Measurements from ENCODE around the gene MAFB. TPM values are rescaled to one million over a fixed set of nuclear protein-coding genes. Genes with fewer than 3 reads are reported as not detected.

Gene MAFB
- polyA plus RNA-seq, 4 donors = 117 to 147 (median 136) TPM

GRCh38 chr20:40703975-40704530, 15.0 kb upstream of the MAFB start:
- DNase-seq (ENCODE audit: low read depth in 4 of 4, low spot score in 2 of 4) = no peak

DNA sequence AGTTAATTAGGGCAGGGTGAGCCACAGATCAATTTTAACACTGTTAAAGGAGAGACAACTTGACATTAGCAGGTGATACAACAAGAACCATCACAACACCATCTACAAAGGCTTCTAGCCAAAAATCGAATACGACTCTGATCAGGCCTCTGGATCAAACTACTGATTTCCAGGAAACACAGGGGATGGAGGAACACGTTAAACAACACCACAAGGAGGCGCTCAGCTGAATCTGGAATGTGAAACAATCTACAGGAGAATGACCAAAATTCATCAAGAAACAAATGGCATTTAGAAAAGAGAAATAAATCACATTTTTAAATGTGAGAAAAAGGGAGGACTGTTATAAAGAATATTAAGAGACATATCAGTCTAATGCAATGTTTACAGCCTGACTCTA, 13.5 kb upstream of the MAFB start:
- no peak for DNase-seq (ENCODE audit: low read depth in 4 of 4, low spot score in 2 of 4)

DNA sequence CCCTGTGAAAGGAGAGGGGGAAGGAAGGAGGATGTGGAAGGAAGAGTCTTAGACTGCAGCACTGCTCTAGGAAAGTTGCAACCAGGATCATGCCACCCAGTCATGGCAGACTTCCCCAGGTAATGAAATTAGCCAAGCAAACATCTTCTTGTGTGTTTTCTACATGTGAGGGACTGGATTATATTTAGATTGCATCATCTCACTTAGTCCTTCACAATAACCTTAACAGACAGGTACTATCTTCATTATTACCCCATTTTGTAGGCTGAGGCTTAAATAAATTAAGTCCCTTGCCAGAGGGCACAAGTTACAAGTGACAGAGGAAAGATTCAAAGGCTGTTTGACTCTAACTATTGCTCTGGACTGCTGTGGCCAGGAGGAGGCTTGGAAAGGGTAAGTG, 9.7 kb upstream of the MAFB start:
- no peak for DNase-seq (ENCODE audit: low read depth in 4 of 4, low spot score in 2 of 4)

DNA sequence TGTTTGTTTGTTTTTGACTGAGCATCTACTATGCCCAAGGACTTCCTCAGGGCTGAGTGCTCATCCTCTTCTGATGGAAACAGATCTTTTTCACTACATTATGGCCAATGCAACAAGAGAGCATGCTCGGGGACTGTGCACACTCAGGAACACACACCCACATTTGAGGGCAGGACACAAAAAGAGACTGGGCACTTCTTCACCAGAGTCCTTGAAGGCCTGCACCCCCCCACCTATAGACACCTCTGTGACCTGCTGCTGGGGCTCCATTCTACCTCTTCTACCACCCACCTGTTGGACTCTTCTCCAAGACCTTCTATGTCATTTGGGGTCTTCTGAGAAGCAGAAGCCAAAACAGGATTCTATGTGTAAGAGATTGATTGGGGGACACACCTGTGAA, 9.2 kb upstream of the MAFB start:
- no peak for DNase-seq (ENCODE audit: low read depth in 4 of 4, low spot score in 2 of 4)

DNA sequence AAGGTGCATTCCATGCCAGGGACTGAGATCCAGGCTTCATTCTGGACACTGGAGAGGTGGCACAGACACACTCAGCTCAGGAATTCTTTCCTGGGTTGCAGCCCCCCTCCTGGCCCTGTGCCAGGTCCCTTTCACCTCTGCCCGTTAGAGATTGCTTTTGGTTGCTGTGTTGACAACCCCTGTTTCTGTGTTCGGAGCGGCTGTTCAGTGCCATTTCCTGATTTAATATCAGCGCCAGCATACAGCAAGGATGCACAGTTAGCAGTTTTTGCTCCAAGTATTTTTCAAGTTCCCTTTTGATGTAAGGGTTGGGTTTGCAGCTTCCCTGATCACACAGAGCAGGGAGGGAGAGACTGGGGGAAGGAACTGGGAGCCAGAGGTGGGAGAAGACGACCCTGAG, 8.5 kb upstream of the MAFB start:
- DNase-seq (ENCODE audit: low read depth in 4 of 4, low spot score in 2 of 4) = no peak

- DNase-seq (ENCODE audit: low read depth in 4 of 4, low spot score in 2 of 4) = no peak
These were observed 6.2 kb upstream of the MAFB start for GRCh38 chr20:40695214-40695613.

DNA sequence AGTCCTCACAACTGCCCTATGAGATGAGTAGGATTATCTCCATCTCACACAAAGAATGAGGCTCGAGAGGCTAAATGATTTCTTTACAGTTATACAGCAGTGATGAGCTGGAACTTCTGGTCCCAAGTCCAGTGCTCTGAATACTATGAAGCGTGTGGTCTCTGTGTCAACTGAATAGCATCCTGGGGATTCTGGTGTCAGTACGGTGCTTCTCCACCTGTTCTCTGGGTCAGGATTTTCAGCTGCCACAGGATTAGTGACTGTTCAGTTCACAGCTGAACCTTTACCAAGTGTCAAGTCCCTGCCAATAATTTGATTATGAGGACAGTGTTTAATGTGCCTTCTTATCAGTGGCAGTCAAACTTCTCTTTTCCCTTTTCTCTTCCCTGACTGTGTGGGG, 5.2 kb upstream of the MAFB start:
- no peak for DNase-seq (ENCODE audit: low read depth in 4 of 4, low spot score in 2 of 4)

DNA sequence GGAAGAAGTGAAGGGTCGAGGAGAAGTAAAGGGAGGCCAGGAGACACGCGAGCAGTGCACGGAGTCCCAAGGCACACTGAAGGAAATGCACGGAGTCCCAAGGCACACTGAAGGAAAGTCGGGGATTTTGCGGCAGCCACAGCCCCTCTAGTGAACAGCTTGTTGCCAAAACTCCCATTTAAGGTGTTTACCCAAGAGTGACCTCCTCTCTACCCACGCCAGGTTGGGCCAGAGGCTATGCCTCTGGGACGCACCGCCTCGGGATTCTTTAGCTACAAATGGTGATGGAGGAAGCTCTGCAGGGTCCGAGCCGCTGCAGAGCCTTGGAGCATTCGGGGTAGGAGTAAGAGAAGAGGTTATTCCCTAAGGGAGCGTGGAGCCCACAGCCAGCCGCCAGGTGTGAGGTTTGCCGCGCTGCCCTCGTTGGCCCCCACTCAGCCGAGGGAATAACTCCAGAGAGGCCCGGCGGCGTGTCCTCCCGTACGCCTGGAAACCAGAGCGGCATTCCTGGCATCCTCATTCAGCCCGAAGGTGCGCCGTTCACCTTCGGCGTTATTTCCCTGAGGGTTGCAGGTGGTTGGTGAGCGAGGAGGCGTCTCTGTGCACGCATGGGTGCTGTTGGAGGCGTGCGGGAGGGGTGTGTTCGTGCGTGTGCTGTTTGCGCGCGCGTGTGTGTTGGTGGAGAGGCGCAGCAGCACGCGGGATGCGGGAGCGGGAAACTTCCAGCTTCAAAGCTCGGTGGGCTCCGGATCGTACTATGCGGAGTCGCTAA, 3.4 kb upstream of the MAFB start:
- DNase-seq (ENCODE audit: low read depth in 4 of 4, low spot score in 2 of 4) = no peak

DNA sequence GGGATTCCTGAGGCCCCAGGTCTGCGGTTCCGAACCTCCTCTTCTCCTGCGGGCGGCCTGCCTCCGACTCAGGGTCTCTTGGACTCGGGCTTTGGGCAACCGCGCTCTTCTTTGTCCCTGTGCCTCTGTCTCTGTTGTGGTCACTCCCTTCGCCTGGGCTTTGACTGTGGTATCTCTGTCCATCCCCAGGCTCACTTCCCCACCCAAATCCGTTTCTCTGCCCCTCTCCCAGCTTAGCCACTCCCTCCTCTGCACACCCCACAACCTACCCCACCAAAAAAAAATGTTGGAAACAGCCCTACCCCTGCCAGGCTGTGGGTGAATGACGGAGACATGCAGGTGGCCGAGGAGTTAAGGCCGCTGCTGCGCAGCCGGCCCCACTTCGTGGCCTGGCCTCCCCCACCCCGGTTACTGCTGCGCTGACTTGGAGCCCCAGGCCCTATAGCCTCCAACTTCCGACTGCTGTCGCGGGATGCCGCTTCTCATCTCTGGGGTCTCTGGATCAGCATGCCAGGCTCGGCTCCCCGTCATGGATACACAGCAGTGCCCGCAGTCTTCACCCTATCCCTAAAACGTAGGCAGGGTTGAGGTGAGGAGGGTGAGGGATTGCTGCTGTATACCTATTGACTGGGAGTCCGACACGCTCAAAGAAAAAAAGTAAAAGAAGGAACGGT, 2.7 kb upstream of the MAFB start:
- no peak for DNase-seq (ENCODE audit: low read depth in 4 of 4, low spot score in 2 of 4)

DNA sequence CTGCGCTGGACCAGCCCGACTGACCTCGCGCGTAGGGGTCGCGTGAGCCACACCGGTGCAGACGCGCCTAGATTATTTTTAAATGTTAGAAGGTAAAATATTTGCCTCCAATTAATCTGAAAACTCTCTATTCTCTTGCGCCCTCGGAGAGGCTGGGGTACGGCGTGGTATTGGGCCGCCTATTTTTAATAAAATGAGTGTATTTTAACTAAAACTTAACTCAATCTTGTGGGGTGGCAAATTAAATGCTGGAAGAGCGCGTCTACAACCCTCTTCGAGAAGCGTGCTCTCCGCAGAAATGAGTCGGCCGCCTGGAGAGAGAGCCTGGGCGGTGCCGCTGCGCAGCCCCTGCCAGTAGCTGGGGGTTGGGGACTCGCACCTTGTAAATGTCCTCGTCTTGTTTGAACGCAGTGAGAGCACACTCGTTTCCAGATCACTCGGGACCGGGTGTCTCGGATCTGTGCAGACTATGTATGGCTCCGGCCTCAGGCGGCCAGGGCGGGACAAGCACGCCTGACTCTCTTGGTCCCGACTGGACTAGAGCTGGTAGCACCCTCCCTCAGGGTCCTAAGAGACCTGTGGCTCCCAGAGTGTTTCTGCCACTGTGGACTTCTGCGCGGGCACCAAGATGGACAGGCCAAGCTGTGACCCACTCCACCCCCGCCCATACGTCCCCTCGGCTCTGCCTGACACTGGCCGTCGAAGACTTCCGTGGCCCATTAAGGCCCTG, 2.0 kb upstream of the MAFB start:
- DNase-seq (ENCODE audit: low read depth in 4 of 4, low spot score in 2 of 4) = no peak

DNA sequence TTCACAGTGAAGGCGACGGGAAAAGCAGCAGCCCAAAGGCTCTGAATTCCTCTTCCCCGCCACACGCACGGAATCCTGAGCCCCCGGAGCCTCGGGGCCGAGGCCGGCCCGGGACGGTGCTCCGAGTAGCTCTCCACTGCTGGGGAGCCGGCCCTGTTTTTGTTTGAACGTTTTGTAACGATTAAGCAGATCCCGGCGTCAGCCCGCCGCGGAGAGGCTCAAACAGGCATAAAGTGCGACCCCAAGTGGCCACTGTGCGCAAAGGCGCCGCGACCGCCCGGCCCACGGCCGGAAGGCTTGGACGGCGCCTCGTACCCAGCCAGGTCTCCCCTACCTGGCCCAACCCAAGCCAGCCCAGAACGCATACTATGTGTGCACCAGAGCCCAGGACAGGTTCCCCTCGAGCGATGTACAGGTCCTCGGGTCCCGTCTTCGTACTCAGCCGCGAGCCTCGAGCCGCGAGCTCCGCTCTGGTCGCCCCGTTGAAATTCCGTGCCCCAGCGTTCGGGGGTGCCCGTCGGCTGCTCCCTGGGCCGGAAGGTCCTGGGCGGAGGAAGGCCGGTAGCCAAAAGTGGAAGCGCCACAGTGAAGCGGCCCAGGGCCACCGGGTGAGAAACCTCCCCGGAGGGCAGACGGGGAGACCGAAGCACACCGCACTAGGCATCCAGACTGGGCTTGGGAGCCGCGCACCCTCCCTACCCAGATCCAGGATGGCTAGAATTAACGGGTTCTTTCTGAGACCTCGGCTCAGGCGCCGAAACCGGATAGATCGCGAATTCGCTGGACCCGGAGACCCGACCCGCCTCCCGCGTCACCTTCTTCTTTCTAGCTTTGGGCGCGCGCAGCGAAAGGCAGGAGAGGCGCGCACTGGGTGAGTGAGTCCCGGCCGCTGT, 1.2 kb upstream of the MAFB start:
- peak; percentile 76 to 91 (median 87) for DNase-seq (ENCODE audit: low read depth in 4 of 4, low spot score in 2 of 4)

GRCh38 chr20:40688129-40689099, 622 bp downstream of the MAFB start:
- no peak for DNase-seq (ENCODE audit: low read depth in 4 of 4, low spot score in 2 of 4)

DNA sequence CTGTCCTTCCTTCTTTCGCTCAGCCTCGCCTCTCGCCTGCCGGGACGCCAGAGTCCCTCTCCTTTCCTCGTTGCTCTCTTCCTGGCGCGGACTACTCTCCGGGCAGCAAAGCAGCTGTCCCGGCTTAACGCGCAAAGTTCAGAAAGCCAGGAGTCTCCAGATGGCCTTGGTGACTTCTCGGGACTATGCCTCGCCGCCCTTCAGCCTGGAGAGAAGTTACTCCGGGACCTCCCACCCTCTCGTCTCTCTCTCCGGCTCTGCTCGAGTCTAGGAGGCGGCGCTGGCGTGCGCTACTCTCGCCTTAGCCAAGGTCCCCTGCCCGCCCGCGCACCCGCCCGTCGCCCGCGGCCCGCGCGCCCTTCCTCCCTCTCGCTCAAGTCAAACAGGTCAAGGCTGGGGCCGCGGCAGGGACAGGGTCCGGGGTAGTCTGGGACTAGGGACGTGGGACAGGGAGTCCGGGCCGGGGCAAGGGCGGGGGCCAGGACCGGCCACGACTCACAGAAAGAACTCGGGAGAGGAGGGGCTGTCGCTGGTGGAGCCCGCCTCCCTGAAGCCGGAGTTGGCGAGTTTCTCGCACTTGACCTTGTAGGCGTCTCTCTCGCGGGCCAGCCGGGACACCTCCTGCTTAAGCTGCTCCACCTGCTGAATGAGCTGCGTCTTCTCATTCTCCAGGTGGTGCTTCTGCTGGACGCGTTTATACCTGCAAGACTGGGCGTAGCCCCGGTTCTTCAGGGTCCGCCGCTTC, 1.5 kb downstream of the MAFB start:
- DNase-seq (ENCODE audit: low read depth in 4 of 4, low spot score in 2 of 4) = no peak

- DNase-seq (ENCODE audit: low read depth in 4 of 4, low spot score in 2 of 4) = no peak
These were observed 2.1 kb downstream of the MAFB start for GRCh38 chr20:40686893-40687292.

GRCh38 chr20:40686434-40686882, 2.6 kb downstream of the MAFB start:
- no peak for DNase-seq (ENCODE audit: low read depth in 4 of 4, low spot score in 2 of 4)

GRCh38 chr20:40685349-40685748, 3.7 kb downstream of the MAFB start:
- DNase-seq (ENCODE audit: low read depth in 4 of 4, low spot score in 2 of 4) = no peak

- DNase-seq (ENCODE audit: low read depth in 4 of 4, low spot score in 2 of 4) = no peak
These were observed 5.2 kb downstream of the MAFB start for GRCh38 chr20:40683894-40684268.

DNA sequence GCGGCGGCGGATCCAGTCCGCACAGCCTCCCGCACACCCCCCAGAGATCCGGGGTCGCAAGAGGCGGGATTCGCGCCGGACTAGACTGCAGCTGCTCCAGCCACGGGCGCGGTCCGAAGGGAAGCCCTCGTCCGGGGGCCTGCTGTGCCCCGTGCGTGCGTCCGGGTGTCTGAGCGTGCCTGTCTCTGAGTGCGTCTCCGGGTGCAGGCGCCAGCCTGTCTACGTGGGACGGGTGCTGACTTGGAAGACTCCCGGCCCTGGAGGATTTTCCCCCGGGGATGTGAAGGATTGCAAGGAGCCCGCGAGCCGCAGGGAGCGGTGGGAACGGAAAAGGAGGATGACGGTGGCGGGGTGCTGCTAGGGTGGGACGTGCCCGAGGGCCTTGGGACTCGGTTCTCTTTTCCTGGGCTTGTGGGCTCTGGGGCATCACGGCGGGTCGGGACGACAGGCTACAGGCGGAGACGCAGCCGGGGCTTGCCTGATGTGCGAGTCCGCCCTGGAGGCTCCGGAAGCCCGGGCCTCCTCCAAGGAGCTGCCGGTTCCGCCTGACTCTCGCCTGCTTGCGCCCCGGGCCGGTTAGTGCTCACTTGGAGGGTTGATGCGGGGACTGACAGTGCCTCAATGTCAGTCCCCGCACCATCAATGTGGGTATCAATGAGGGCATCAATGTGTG, 5.7 kb downstream of the MAFB start:
- DNase-seq (ENCODE audit: low read depth in 4 of 4, low spot score in 2 of 4) = no peak
